Activated CD4-positive, alpha-beta T cell treated with anti-CD3 and anti-CD28 coated beads for 24 hours (primary cell): ENCODE results near the gene RFX8.

Experiments
- DNase-seq, 2 donors: peaks; one replicate each; pipeline ENCODE4 v3.0.0-alpha.2; 2020; ENCODE audit warnings: low read depth in 2 of 2

RFX8 gene

DNA sequence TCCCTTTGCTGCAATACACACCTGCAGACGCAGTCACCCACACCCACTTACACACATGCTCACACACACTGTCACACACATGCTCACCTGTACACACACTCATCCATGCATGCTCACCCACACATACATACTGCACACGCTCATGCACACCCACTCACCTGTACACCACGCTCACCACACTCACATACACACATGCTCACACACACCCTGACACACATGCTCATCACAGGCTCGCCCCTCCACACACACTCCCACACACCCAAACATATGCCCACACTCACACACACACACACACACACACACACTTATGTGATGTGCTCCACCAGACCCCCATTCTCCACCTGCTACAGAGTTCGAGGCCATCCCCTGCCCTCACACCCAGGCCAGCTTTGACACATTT is 64.8 kb downstream of the RFX8 start:
- no peak for DNase-seq

DNA sequence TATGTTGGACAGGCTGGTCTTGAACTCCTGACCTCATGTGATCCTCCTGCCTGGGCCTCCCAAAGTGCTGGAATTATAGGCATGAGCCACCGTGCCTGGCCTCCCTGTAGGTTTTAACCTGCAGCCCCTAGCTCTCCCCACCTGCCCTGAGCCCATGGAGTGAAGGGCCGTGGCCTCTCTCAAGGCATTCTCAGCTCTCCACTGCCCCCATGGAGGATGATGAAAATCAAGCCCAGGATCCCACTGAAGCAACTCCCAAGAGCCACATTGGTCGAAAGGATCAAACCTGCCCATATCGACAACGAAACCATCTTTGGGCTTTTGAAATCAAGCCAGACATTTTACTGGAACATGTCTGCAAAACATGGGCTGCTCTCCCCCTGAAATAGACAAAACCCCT is 65.2 kb downstream of the RFX8 start:
- DNase-seq, result no peak

DNA sequence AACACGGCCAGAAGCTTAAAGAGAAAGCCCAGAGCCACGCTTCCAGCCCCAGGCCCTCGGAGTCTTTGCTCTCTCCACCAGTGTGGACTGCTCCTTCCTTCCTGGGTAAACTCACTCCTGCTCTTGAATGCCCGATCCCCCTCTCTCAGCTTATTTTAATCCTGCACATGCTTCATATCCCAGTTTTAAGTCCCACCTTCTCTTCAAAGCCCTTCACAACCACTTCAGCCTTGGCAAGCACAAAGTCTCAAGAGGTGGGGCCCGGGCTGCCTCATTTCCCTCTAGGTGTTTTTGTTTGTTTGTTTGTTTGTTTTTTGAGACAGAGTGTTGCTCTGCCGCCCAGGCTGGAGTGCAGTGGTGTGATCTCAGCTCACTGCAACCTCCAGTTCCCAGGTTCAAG is 66.0 kb downstream of the RFX8 start:
- DNase-seq, result no peak

DNA sequence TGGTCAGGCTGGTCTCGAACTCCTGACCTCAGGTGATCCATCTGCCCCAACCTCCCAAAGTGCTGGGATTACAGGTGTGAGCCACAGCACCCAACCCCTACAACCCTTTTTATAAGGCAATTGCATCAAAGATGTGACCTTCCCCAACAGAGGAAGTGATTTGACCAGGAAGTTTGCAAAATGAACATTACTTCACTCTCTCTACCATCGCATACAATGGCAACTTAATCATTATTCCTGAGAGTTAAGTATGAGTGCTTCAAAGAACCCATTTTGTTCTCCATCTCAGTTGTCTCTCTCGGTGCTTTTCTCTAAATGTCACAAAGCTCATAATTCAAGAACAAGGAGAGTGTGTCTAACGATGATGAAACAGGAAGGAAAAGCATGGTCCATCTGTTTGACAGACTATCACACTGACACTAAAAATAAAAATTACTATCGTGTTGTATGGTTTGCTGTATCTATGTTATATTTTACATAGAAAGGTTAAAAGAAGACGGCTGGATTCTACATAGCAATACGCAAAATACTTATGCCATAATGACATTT is 69.5 kb downstream of the RFX8 start:
- no peak for DNase-seq

DNA sequence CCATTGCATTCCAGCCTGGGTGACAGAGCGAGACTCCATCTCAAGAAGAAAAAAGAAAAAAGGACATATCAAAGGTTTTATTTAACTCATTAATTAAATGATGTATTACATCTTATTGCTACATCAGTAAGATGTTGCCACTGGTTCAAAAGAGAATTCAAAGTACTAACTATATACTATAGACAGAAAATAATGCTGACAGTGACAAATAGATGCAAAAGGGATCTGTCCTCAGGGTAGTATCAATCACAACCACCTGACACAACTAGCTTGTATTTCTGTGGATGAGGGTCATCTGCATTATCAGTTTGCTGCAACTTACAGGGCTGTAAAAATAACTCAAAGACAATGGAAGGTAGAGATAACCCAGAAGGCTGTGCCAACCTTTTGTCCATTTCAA is 71.2 kb downstream of the RFX8 start:
- no peak for DNase-seq

DNA sequence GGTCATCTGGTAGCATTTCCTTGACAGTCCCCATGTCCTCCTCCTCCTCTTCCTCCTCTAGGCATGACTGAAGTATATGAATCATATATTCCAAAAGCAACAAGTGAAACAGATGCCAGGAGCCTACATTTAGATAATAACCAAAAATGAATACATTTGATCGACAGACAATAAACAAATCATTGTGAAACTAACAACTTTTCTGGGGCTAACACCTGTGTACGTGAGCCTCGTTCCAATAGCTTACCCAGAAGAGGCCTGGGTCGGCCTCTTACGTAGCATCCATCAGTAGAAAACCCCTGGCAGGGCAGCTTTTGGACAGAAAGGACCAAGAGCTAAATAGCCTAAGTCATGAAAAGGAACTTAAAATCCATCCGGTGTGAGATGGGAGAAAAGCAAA is 72.3 kb downstream of the RFX8 start:
- no peak for DNase-seq

DNA sequence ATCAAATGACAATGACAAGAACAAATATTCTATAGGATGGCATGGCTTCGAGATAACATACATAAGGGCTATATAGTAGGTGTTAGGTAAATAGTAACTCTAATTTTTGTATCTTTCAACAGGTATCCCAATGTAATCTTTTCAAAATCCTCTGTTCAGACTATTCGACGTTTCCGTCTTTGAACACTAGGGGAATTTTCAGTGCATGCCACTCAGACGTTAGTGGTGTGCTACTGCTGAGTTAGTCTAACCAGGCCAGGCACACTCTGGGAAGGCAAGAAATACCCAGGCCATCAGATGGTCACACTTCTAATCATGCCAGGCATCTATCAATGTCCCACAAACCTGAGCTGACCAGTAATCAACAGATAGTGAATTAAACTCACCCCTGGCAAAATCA is 73.0 kb downstream of the RFX8 start:
- no peak for DNase-seq

DNA sequence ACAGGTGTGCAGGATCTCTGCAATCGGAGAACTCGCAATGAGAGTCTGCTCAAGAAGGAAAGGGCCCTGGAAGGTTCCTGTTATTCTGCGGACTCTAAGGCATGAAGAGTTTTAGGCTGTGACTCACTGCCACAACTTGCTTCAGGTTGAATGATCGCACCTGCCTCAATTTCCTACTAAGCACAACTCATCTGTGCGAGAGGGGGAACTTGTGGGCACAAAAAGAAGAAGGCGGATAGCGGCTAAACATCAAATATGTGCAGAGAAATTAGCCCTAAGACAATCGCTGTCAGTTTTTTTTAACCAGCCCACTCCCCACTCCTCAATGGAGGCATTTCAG is 73.6 kb downstream of the RFX8 start:
- DNase-seq, result no peak

DNA sequence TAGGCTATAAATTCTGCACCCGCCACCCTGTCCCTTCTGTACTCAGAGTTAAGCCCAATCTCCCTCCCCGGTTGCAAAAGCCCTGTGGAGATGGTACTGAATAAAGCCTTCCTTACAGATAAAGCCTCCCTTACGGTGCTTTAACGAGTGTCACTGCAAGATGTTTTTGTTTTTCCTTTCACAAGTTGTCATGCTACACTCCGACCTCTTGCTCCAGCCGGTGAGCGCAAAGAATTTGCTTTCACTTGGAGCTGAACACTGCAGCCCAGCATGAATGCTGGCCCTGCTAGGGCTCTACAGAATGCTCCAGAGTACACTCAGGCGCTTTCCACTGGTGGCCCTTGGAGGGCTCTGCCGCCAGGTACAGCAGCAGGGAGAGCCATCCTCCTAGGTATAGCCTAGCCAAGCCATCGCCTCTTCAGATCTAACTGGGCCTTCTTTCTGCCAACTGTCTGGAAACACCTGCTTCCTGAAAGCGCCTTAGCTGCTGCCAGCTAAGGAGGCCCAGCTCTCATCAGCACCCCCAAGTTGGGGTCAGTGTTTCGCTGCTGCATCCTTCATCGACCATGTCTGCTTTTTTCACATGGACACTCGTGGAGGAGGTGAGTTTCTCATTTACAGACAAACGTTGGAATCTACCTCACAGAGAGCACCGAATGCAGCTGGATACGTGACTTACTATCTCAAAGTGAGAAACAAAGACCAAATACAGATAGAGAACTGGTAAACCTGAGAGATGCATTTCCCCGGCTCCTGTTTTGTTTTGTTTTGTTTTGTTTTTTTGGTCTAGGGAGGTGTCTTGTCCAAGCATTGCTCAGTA is 74.2 kb downstream of the RFX8 start:
- no peak for DNase-seq

DNA sequence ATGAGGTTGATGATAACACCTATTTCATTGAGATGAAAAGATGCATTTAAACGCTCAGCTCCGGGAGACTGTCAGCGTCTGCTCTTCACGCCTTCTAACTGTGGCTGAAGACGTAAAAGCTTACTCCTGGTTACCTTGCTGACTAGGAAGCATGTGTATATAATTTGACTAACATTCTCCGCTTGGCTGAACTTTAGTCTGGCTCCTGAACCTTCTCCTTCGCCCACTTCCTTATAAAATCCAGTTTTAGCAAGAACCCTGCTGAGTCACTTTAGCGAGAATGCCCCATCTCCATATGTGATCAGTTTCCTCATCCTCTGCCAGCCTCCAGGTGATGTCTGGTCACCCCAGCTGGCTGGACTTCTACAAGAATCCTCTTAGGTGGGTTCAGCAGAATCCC is 74.9 kb downstream of the RFX8 start:
- no peak for DNase-seq

DNA sequence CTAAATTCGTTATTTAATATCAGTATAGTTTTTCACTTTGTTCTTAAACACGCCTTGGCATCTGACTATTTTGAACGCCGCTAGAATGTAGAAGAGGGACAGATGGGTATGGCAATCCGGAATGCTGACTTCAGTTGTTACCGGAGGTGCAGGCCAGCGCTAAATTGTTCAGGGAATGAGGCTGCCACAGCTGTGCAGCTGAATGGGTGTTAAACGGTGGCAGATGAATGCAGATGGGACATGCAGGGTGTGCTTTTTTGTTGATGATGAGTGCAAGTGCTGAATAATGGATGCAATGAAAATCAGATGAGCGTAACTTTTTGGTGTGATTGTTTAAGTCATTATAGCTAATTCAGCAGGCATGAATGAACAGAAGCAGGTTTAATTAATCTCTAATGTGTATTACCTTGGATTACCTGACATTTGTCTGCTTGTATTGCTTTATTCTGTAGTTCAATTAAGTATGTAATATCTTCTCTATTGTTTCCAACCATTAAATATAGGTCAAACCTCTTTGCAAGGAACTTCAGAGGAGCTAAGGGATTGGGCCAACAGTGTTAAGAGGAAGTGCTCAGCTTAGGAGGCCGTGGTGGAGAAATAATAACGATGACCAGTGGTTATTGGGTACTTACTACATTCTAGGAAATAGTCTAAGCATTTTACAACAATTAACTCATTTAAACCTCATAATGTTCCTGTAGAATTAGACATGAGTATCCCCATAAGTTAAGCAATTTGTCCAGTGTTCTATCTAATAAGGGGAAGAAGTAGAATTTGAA is 75.7 kb downstream of the RFX8 start:
- DNase-seq, result no peak

DNA sequence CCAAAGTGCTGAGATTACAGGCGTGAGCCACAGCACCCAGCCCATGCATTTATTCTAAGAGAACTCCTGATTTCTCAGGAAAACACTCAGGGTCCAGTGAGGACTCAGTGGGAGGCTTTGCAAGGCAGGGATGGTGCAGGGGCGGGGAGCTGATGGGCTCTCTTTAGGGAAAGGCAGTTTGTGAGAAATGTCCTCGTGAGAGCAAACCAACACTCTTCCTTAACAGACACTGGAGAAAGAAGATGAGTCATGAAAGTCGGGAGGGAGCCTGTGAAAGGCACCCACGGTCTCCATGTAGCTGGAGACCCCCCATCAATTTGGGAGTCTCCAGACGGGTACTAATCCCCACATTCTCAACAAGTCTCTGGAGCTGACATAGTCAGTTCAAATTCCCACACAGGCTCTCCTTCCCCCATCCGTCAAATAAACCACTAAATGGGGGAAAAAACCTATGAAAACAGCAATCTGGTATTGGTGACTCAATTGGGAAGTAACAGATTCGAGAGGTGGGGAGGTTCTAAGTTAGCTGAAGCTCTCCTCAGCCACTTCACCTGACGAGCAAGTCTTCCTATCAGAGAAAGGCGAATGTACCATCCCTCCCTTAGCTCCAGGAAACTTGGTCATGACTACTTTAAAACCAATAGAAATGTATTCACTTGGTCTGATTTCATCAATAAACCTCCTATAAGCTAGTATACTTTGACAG is 76.6 kb downstream of the RFX8 start:
- no peak for DNase-seq

DNA sequence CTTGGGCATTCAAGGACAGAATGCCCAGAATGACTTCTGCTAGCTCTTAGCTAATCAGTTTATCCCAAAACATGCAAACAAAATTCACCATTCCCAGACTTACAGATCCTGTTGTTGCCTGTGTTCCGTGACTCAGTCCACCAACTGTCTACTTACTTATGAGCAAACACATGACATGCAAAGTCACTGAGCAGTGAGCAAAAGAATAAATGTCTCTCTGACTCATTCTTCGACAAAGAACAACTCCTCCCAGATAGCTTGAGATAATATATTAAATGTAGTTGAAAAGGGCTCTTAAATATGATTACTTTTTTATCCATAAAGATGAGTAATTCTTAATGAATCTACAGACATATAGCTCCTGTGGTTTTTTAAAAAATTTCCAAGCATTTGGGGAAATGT is 78.6 kb downstream of the RFX8 start:
- DNase-seq, result no peak

DNA sequence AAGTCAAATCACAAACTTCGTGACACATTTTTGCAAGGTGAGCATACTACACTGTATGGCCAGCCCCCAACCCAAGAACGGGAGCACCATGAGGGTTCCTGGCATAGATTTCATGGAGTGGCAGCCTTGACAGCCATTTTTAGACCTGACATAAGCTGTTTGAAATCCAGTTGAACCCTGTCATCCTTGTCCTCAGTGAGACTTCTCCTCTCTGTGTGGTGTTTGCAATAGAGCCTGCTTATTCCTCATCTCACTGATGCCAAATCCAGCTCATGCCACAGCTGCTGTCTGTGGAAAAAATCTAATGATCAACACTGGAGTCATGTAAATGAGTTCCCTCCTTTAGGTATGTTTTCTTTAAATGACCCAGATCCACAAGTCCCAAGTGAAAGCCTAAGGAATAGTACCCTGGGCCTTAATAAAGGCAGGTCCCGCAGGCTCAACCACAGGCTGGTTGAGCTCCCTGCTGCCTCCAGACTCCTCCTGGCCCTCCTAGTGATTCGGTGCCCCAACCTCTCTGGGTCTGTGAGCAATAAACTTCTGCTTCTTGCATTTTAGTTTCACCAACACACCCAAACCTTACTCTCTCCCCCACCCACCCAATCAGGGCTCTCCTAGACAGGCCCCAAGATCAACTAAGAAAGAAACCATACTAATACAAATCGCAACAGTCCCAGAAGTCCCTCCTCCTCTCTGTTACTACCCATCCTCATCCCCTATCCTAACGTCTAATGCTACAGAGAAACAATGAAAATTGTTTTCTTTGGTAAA is 79.2 kb downstream of the RFX8 start:
- DNase-seq, result no peak

DNA sequence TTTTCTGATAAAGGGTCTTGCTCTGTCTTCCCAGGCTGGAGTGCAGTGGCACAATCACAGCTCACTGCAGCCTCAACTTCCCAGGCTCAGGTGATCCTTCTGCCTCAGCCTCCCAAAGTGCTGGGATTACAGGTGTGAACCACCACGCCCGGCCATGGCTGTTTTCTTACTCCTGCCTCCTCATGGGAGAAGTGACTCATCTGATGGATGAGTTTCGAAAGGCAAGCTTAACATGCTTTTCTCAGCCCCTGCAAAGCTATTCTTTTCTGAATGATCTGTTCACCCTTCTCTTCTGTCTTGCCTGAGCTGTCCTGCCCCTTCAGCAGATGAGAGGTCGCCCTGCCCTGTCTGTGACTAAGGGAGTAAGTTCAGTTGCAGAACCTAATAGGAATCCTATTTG is 86.7 kb downstream of the RFX8 start:
- no peak for DNase-seq

DNA sequence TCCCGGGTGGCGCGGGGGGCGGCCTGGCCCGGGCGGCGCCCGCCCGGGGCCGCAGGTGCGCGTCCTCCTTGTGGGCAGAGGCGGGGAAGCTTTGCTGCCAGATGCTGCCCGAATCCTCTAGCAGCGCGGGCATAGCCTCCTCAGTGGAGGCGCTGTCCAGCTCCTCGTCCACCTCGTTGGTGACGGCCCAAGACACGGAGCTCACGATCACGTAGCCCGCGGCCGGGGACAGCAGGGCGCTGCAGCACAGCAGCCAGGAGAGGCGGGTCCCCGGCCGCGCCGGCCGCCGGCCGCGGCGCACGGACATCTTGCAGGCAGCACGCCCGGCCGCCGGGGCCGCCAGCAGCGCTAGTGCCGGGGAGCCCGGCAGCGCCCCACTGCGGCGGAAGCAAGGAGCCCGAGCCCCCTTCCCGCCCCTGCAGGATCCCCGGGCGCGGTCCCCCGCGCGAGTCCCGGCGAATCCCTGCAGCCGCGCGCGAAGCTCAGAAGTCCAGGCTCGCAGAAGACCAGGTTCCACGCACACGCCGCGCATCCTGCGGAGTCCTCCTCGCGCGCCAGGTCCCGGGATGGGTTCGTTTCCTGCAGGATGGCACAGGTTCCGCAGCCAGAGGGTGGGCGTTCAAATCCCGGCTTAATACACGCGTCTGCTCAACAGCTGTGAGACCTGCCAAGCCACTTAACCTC is 87.6 kb downstream of the RFX8 start, which contains the start of gene CREG2:
TSS of gene CREG2 (minus strand) at position 353 of the 684 bp plus-strand sequence. CDS start at position 307, 46 bp downstream.
- DNase-seq, result peak; percentile 30 to 42

DNA sequence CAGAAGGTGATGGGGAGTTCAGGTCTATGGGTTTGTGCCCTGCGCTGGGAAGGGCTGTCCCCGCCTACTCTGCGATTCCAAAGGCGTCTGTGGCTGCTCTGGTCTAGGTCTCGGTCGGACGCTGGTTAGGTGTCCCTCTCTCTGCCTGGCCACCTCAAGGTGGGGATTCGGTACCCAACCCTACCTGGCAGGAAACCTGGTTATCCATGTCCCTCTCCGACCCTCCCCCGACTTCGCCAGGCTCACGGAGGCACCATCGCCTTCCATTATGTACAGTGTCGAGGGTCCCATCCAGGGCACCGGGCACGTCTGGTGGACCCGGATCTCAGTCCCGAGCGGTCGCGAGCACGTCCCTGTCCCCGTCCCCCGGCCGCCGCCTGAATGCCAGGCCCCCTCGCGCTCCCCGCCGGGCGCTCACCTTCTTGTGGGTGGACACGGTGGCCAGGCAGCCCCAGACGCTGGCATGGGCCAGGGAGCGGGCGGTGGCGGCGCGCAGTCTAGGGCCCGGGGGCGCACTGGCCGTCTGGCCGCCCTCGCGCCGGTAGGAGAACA is 88.2 kb downstream of the RFX8 start:
- no peak for DNase-seq

DNA sequence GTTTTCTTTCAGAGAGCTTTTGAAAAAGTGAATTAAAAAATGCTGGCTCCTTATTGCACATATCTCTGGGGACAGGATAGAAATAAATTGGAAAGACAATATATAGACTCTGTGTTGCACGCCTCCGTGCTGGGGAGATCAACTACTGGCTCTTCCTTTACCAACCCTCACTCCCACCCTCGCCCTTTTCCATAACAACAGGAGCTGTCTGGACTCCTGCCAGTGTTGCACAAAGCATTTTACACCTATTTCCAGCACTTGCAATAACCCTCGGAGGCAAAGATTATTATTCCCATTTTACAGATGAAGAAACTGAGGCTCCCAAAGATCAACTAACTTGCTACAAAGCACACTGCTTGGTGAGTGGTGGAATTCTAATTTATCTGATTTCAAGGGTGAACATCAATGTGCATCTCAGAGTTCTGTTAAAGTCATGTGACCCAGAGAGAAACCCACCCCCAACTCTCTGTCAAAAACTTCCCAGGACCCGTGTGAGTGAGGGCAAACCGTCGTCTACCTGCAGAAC is 91.8 kb downstream of the RFX8 start:
- DNase-seq, result no peak

DNA sequence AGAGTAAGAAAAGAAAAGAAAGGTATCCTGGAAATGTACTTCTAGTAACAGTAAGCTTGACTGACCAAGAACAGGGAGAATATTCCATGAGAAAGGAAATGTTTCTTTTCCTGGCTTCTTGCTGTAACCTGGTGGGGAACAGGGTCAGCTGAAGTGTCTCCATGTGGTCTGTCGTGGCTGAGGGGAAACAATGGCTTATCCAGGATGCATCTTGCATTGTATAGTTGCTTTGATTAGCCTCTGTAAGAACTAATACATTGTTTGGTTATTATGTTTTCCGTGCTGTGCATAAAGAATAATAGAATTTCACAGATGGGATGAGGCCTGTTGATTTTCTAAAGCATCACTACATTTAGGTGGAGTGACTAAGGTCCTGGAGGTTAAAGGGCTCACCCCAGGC is 92.5 kb downstream of the RFX8 start:
- DNase-seq, result no peak

DNA sequence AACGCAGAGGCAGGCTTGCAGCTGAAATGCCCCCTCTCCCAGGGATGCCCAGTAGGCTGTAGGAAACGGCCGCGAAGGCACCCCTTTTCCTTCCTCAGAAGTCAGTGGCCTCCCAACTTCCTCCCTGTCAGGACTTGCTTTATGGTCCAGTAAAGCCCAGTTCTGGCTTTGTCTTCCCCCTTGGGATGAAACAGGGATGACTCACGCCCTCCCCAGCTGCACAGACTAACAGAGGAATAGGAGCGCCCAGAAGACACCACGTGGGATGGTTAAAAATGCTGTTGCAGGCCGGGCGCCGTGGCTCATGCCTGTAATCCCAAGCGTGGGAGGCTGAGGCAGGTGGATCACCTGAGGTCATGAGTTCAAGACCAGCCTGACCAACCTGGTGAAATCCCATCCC is 94.5 kb downstream of the RFX8 start:
- DNase-seq, result no peak
